SHP77 treated with DMSO at 0.1 percent for 48 hours (cell line): Measurements from ENCODE around the gene RPL10A.

Source experiments
- DNase-seq: peaks from one replicate; lab custom pipeline; 2025; lab: John Stamatoyannopoulos, UW

The RPL10A gene

GRCh38 chr6:35449287-35449881 is 18.8 kb upstream of the RPL10A start:
- peak; percentile 70 for DNase-seq

- no peak for DNase-seq
Observed at GRCh38 chr6:35451354-35452182, 16.6 kb upstream of the RPL10A start.

- no peak for DNase-seq
Observed at GRCh38 chr6:35452183-35453090, 15.8 kb upstream of the RPL10A start, which contains the start of gene FANCE. Gene FANCE (plus strand): TSS chr6:35452338. CDS start chr6:35452546, 208 bp downstream.

- DNase-seq = no peak
Observed at GRCh38 chr6:35453236-35453635, 15.0 kb upstream of the RPL10A start.

- DNase-seq = no peak
Observed at GRCh38 chr6:35454391-35455110, 13.7 kb upstream of the RPL10A start.

- no peak for DNase-seq
Observed at GRCh38 chr6:35457907-35458306, 10.3 kb upstream of the RPL10A start.

GRCh38 chr6:35461270-35461669 is 6.9 kb upstream of the RPL10A start:
- no peak for DNase-seq

GRCh38 chr6:35463292-35463691 is 4.9 kb upstream of the RPL10A start:
- DNase-seq = no peak

- DNase-seq = no peak
Observed at GRCh38 chr6:35465646-35466045, 2.6 kb upstream of the RPL10A start.

- DNase-seq = no peak
Observed at GRCh38 chr6:35468980-35469750, 964 bp downstream of the RPL10A start.

- no peak for DNase-seq
Observed at GRCh38 chr6:35469751-35470662, 1.8 kb downstream of the RPL10A start.

- no peak for DNase-seq
Observed at GRCh38 chr6:35470663-35471120, 2.5 kb downstream of the RPL10A start.

GRCh38 chr6:35471836-35472345 is 3.7 kb downstream of the RPL10A start:
- no peak for DNase-seq

- no peak for DNase-seq
Observed at GRCh38 chr6:35473075-35473849, 5.1 kb downstream of the RPL10A start.

GRCh38 chr6:35473850-35474130 is 5.6 kb downstream of the RPL10A start:
- no peak for DNase-seq

- no peak for DNase-seq
Observed at GRCh38 chr6:35474131-35474941, 6.1 kb downstream of the RPL10A start.

GRCh38 chr6:35474942-35475570 is 6.9 kb downstream of the RPL10A start:
- DNase-seq = no peak

GRCh38 chr6:35475573-35475972 is 7.4 kb downstream of the RPL10A start:
- no peak for DNase-seq
